DMS153 treated with DMSO at 0.1 percent for 48 hours (cell line): ENCODE measurements around the gene CTSZ.
"Not testable (repeated sequence)": the region's sequence is repeated elsewhere in the genome, so short reads cannot be mapped to it uniquely, and the experiment has no call there.

Experiments used
- DNase-seq: peaks from one replicate; lab custom pipeline; 2025; ENCODE audit not compliant: unreplicated experiment; lab: John Stamatoyannopoulos, UW

Gene CTSZ

GRCh38 chr20:59014680-59015389 is 7.8 kb upstream of the CTSZ start:
- DNase-seq, result no peak

- DNase-seq, result no peak
These were observed 7.0 kb upstream of the CTSZ start for GRCh38 chr20:59013959-59014608.

- no peak for DNase-seq
These were observed 6.2 kb upstream of the CTSZ start for GRCh38 chr20:59013031-59013951.

GRCh38 chr20:59011874-59012157 is 4.8 kb upstream of the CTSZ start:
- DNase-seq, result not testable (repeated sequence)

GRCh38 chr20:59010995-59011873 is 4.2 kb upstream of the CTSZ start:
- DNase-seq, result no peak

GRCh38 chr20:59010321-59010994 is 3.4 kb upstream of the CTSZ start:
- peak; percentile 34 for DNase-seq

GRCh38 chr20:59008715-59009336 is 1.8 kb upstream of the CTSZ start:
- no peak for DNase-seq

- no peak for DNase-seq
These were observed 834 bp upstream of the CTSZ start for GRCh38 chr20:59007665-59008511.

- no peak for DNase-seq
These were observed 739 bp downstream of the CTSZ start for GRCh38 chr20:59006167-59006863.

GRCh38 chr20:59005523-59006166 is 1.4 kb downstream of the CTSZ start:
- no peak for DNase-seq

- DNase-seq, result no peak
These were observed 2.1 kb downstream of the CTSZ start for GRCh38 chr20:59004763-59005522.

GRCh38 chr20:59004493-59004762 is 2.6 kb downstream of the CTSZ start:
- no peak for DNase-seq

- DNase-seq, result no peak
These were observed 3.1 kb downstream of the CTSZ start for GRCh38 chr20:59003836-59004492.

- DNase-seq, result no peak
These were observed 4.1 kb downstream of the CTSZ start for GRCh38 chr20:59002874-59003399.

GRCh38 chr20:59002388-59002787 is 4.7 kb downstream of the CTSZ start:
- no peak for DNase-seq

GRCh38 chr20:59001449-59002171 is 5.4 kb downstream of the CTSZ start:
- DNase-seq, result no peak
